HepG2 (cell line): ENCODE data around the gene E2F3. TPM values are rescaled to one million over a fixed set of nuclear protein-coding genes. Genes with fewer than 3 reads are reported as not detected.

Source experiments
- CREB1 ChIP-seq, 2 experiments: fragments of 450-650 bp in 1 of 2; IDR thresholded peaks; 2 replicates each; pipeline ENCODE4 v1.6.1; 2016 to 2017; ENCODE audit warnings: control low read depth in 1 of 2, mild to moderate bottlenecking in 1 of 2, missing compliant biosample characterization in 1 of 2, missing genetic modification characterization in 1 of 2
- ETV6 ChIP-seq: sonication (generic); formaldehyde crosslinking; conservative IDR thresholded peaks from 2 replicates; pipeline ENCODE4 v1.4.0; 2020; ENCODE audit warnings: missing genetic modification reagents
- GABPB1 ChIP-seq: IDR thresholded peaks from 2 replicates; pipeline ENCODE4 v1.6.1; 2016; ENCODE audit warnings: mild to moderate bottlenecking, missing genetic modification reagents, moderate library complexity, missing compliant biosample characterization
- HNF1A ChIP-seq, 2 experiments: sonication (generic) in 1 of 2; formaldehyde crosslinking in 1 of 2; IDR thresholded peaks; 2 replicates each; pipeline versions ENCODE4 v1.4.0 to v1.6.1; 2016 to 2020; ENCODE audit warnings: borderline replicate concordance in 1 of 2, low read depth in 1 of 2, mild to moderate bottlenecking in 1 of 2, missing genetic modification reagents in 1 of 2
- MEIS1 ChIP-seq: sonication (generic); formaldehyde crosslinking; IDR thresholded peaks from 2 replicates; pipeline ENCODE4 v1.9.0; 2021; ENCODE audit warnings: mild to moderate bottlenecking, missing genetic modification reagents, moderate library complexity, borderline replicate concordance
- NFE2L1 ChIP-seq: sonication (generic); formaldehyde crosslinking; IDR thresholded peaks from 2 replicates; pipeline ENCODE4 v1.4.0; 2020; ENCODE audit warnings: missing genetic modification reagents, mild to moderate bottlenecking, borderline replicate concordance
- NRL ChIP-seq: sonication (generic); formaldehyde crosslinking; IDR thresholded peaks from 2 replicates; pipeline ENCODE4 v1.5.0; 2020; ENCODE audit warnings: missing genetic modification reagents, mild to moderate bottlenecking, moderate library complexity, borderline replicate concordance
- ZFYVE20 ChIP-seq: sonication (generic); formaldehyde crosslinking; IDR thresholded peaks from 2 replicates; pipeline ENCODE4 v1.8.0; 2023; ENCODE audit warnings: low read depth, mild to moderate bottlenecking, moderate library complexity, missing genetic modification reagents, borderline replicate concordance
- ZNF101 ChIP-seq: sonication (generic); formaldehyde crosslinking; IDR thresholded peaks from 2 replicates; pipeline ENCODE4 v1.4.0; 2020; ENCODE audit warnings: mild to moderate bottlenecking, low read depth, missing genetic modification reagents, borderline replicate concordance
- ZNF3 ChIP-seq: IDR thresholded peaks from 2 replicates; pipeline ENCODE4 v1.7.0; 2017; ENCODE audit warnings: inconsistent platforms
- ZNF672 ChIP-seq: sonication (generic); formaldehyde crosslinking; IDR thresholded peaks from 2 replicates; pipeline ENCODE4 v1.8.1; 2022; ENCODE audit warnings: missing genetic modification reagents
- polyA plus RNA-seq, 8 experiments: library from polyadenylated mRNA; depleted of rRNA in 3 of 8; stranded (reverse) in 7 of 8; unstranded in 1 of 8; fragments of >200 nt; fragmentation: Illumina TruSeq in 4 of 8; extraction: Trizol in 4 of 8; gene quantifications; 2 replicates each; pipeline versions ENCODE4 v1.2.1 to v1.2.3, GENCODE V29; 2011 to 2016; ENCODE audit warnings: low read depth in 4 of 8, missing spikeins in 1 of 8, mixed read lengths in 1 of 8; ENCODE audit not compliant: insufficient read depth in 1 of 8
- total RNA-seq, 5 experiments: library from RNA; depleted of rRNA; stranded (reverse); fragments of >200 nt; fragmentation: Illumina TruSeq; extraction: Trizol; gene quantifications; 2 replicates each; pipeline ENCODE4 v1.2.3, GENCODE V29; 2016; ENCODE audit warnings: low read depth in 1 of 5
- TF ChIP-seq, protein P1 (sequence below): sonication (generic); formaldehyde crosslinking; IDR thresholded peaks from 2 replicates; pipeline ENCODE4 v1.4.0; 2020; ENCODE audit warnings: mild to moderate bottlenecking, missing genetic modification reagents, borderline replicate concordance
- TF ChIP-seq, protein P2 (sequence below): sonication (generic); formaldehyde crosslinking; IDR thresholded peaks from one replicate; pipeline ENCODE4 v1.5.1; 2020; ENCODE audit warnings: mild to moderate bottlenecking, missing genetic modification reagents; ENCODE audit errors: not compliant biosample characterization

The E2F3 gene
- total and polyA plus RNA-seq, 2 of the 13 experiments (the other 11 are each of a cell fraction or from before 2014, with no cell fraction given) = 8.5 to 12.7 TPM

DNA sequence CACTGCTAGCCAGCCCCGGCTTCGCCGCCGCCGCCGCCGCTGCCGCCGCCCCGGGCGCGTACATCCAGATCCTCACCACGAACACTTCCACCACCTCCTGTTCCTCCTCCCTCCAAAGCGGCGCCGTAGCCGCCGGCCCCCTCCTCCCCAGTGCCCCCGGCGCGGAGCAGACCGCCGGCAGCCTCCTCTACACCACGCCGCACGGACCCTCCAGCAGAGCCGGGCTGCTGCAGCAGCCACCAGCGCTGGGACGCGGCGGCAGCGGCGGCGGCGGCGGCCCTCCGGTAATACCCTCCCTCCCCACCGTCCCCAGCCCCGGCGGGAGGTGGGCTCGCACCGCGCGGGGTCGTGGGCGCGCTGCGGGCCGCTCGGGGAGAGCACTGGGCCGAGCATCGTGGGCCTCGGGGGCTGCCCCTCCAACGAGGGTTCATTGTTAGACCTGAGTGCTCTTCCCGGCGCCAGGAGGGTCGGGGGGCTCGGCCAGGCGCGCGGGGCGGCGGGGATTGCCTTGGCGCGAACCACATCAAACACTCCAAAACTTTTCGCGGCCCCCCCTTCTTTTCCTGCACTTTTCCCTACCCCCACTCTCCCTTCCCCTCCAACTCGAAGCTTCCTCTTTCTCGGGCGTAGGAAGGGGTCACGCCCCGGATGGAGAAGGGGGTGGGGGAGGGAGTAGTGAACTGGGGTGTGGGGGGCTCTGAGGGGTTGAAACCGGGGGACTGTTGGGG is 827 bp downstream of the E2F3 start (continued):
- no peak for TF ChIP-seq HNF1A (IDR thresholded peaks at IDR 0.05; ENCODE audit: low read depth)
- no peak for TF ChIP-seq HNF1A (CRISPR knock-in tag; IDR thresholded peaks at IDR 0.05; ENCODE audit: borderline replicate concordance)
- no peak for TF ChIP-seq ZNF101 (CRISPR knock-in tag)
- TF ChIP-seq NFE2L1 (CRISPR knock-in tag) = no peak
- TF ChIP-seq ZNF3 = no peak
- no peak for TF ChIP-seq ZNF672 (CRISPR knock-in tag)
- peak; percentile 3; the same call in 1 of the 2 replicates for TF ChIP-seq NRL (CRISPR knock-in tag)
- TF ChIP-seq MEIS1 = no peak
- no peak for TF ChIP-seq CREB1 (IDR thresholded peaks at IDR 0.05)
- no peak for TF ChIP-seq CREB1 (CRISPR knock-in tag; IDR thresholded peaks at IDR 0.05)
- no peak for TF ChIP-seq GABPB1 (CRISPR knock-in tag)
- TF ChIP-seq ETV6 (CRISPR knock-in tag) = 0 out of 2 replicates have a peak, but pooled peaks have one; percentile 24
- TF ChIP-seq, protein P1, sequence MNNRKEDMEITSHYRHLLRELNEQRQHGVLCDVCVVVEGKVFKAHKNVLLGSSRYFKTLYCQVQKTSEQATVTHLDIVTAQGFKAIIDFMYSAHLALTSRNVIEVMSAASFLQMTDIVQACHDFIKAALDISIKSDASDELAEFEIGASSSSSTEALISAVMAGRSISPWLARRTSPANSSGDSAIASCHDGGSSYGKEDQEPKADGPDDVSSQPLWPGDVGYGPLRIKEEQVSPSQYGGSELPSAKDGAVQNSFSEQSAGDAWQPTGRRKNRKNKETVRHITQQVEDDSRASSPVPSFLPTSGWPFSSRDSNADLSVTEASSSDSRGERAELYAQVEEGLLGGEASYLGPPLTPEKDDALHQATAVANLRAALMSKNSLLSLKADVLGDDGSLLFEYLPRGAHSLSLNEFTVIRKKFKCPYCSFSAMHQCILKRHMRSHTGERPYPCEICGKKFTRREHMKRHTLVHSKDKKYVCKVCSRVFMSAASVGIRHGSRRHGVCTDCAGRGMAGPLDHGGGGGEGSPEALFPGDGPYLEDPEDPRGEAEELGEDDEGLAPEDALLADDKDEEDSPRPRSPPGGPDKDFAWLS (CRISPR knock-in tag) = no peak
- peak; percentile 12; the same call in 1 of the 2 replicates for TF ChIP-seq ZFYVE20 (CRISPR knock-in tag)
- TF ChIP-seq, protein P2, sequence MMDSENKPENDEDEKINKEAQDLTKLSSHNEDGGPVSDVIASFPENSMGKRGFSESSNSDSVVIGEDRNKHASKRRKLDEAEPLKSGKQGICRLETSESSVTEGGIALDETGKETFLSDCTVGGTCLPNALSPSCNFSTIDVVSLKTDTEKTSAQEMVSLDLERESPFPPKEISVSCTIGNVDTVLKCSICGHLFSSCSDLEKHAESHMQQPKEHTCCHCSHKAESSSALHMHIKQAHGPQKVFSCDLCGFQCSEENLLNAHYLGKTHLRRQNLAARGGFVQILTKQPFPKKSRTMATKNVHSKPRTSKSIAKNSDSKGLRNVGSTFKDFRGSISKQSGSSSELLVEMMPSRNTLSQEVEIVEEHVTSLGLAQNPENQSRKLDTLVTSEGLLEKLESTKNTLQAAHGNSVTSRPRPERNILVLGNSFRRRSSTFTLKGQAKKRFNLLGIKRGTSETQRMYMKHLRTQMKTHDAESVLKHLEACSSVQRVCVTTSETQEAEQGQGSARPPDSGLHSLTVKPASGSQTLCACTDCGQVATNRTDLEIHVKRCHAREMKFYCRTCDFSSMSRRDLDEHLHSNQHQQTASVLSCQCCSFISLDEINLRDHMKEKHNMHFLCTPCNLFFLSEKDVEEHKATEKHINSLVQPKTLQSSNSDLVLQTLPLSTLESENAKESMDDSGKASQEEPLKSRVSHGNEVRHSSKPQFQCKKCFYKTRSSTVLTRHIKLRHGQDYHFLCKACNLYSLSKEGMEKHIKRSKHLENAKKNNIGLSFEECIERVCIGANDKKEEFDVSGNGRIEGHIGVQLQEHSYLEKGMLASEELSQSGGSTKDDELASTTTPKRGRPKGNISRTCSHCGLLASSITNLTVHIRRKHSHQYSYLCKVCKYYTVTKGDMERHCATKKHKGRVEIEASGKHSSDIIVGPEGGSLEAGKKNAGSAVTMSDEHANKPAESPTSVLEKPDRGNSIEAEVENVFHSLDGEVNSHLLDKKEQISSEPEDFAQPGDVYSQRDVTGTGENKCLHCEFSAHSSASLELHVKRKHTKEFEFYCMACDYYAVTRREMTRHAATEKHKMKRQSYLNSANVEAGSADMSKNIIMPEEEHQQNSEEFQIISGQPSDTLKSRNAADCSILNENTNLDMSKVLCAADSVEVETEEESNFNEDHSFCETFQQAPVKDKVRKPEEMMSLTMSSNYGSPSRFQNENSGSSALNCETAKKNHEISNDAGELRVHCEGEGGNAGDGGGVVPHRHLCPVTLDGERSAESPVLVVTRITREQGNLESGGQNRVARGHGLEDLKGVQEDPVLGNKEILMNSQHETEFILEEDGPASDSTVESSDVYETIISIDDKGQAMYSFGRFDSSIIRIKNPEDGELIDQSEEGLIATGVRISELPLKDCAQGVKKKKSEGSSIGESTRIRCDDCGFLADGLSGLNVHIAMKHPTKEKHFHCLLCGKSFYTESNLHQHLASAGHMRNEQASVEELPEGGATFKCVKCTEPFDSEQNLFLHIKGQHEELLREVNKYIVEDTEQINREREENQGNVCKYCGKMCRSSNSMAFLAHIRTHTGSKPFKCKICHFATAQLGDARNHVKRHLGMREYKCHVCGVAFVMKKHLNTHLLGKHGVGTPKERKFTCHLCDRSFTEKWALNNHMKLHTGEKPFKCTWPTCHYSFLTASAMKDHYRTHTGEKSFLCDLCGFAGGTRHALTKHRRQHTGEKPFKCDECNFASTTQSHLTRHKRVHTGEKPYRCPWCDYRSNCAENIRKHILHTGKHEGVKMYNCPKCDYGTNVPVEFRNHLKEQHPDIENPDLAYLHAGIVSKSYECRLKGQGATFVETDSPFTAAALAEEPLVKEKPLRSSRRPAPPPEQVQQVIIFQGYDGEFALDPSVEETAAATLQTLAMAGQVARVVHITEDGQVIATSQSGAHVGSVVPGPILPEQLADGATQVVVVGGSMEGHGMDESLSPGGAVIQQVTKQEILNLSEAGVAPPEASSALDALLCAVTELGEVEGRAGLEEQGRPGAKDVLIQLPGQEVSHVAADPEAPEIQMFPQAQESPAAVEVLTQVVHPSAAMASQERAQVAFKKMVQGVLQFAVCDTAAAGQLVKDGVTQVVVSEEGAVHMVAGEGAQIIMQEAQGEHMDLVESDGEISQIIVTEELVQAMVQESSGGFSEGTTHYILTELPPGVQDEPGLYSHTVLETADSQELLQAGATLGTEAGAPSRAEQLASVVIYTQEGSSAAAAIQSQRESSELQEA = no peak
